NCI-H2107 treated with DMSO at 0.1 percent for 48 hours (cell line): Measurements from ENCODE around the gene STX16.

ENCODE experiments used
- DNase-seq: peaks from one replicate; lab custom pipeline; 2025; ENCODE audit not compliant: unreplicated experiment; lab: John Stamatoyannopoulos, UW

Gene STX16

GRCh38 chr20:58695895-58696375 is 44.9 kb downstream of the STX16 start:
- no peak for DNase-seq

- no peak for DNase-seq
Measured at GRCh38 chr20:58696411-58696961, 45.4 kb downstream of the STX16 start.

DNA sequence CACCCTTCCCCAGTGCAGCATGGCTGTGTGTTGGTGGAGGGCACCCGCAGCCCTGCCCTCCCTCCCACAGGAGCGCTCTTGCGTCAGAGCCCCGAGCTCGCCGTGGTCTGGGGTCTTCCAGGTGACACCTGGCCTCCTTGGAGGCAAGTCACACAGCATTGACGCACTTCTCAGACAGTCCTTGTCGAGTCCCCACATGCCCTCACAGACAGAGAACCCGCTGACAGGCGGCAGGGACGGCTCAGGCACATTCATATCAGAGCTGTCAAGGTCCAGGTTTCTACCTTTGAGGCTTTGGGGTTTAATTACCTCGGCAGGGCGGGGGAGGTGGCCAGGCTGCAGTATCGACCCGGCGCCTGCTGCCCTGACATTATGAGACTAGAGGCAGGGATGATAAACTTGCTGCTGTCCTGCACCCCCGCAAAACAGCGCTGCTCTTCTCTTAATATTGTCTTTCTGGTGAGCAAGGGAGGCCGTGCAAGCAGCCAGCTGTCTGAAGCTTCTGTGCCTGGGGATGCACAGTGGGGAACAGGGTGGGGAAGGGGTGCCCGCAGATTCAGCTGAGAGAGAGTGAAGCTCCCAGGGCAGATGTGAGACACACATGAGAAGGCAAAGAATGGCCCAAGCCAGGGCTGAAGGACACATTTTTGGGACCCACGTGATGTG is 46.3 kb downstream of the STX16 start:
- no peak for DNase-seq

DNA sequence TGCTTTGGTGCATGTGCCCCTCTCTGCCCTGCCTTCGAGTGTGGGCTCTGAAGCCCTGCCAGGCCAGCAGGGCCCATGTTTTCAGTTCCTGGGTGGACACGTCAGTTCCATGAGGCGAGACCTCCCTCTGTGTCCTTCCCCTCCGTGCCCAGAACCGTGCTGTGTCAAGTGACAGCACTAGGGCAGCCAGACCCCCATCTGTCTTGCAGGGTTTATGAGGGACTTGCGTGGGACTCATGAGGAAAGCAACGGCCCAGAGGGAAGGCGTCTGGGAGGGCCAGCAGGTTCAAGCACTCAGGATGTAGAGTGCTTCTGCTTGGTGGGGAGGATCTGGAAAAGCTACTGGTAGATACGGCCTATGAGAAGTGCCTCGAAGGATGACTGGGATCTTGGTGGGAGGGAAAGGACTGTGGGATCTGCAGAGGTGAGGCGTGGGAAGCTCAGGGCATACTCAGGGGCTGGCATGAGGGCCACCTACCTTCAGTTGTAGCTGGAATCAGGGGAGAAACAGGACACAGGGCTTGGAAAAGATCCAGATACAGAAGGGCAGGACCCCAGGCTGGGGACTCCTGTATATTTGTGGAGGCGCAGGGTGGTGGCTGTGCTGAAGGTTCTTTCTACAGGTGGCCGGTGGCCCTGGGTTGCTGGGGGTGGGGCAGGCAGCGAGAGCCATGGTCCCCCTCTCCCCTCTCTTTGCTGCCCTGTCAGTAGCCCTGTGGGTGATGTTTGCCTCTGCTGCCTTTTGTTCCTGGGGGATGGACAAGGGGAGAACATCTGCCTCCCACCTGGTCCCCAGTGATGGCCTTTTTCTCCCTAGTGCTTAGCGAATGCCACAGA is 47.0 kb downstream of the STX16 start:
- DNase-seq: no peak

DNA sequence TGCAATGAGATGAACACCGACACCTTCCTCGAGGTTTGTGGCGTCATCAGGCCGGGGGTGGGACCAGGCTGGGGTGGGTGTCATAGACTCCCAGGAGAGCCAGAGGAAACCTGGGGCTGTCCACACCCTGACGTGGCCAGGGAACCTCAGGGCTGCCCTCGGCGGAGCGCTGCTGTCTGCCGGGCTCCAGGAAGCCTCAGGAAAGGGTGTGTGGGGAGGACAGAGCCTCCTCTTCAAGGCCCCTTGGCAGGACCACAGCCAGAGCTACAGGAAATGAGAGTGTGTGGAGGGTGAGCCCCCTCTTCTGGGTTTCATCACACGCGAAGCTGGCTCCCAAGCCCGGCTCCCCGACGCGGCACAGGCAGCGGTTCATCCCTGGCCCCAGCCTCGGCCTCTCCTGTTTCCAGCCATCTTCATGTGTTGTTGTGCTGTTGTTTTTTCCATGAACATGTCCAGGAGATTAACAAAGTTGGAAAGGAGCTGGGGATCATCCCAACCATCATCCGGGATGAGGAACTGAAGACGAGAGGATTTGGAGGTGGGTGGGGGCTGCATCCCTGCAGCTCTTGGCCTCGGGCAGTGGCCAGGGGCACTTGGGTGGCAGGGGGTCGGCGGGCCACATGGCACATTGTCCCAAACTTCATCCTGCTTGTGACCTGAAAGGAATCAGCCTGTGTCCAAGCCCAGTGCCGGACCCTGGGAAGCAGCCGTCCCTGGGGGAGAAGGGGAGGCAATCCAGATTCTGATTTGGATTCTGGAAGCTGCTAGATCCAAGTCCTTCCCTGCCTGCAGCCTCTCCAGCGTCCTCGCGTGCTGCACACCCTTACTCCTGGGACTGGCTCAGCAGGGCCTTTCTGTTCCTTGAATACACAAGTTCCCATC is 47.9 kb downstream of the STX16 start:
- DNase-seq: no peak

DNA sequence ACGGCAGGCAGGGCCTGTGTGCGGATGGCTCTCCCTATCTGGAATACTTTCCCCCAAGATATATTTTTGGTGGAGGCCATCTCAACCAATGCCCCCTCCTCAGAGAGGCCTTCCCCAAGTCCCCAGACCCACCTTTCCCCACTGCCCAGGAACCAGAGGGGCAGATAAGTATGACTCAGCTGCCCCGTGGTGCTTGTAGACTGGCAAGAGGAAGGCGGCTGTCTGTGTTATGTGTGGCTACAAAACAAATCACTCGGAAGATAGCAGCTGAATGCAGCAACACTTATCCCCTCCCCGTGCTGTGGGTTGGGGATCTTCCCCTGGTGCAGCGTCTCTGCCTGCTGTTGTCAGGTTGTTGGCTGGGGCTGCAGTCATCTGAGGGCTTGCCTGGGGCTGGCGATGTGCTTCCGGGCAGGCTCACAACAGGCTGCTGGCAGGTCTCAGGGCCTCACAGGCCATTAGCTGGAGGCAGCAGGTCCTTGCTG is 48.6 kb downstream of the STX16 start:
- no peak for DNase-seq

GRCh38 chr20:58700121-58700821 is 49.2 kb downstream of the STX16 start:
- DNase-seq: no peak

- no peak for DNase-seq
Measured at GRCh38 chr20:58700823-58701222, 49.7 kb downstream of the STX16 start.

DNA sequence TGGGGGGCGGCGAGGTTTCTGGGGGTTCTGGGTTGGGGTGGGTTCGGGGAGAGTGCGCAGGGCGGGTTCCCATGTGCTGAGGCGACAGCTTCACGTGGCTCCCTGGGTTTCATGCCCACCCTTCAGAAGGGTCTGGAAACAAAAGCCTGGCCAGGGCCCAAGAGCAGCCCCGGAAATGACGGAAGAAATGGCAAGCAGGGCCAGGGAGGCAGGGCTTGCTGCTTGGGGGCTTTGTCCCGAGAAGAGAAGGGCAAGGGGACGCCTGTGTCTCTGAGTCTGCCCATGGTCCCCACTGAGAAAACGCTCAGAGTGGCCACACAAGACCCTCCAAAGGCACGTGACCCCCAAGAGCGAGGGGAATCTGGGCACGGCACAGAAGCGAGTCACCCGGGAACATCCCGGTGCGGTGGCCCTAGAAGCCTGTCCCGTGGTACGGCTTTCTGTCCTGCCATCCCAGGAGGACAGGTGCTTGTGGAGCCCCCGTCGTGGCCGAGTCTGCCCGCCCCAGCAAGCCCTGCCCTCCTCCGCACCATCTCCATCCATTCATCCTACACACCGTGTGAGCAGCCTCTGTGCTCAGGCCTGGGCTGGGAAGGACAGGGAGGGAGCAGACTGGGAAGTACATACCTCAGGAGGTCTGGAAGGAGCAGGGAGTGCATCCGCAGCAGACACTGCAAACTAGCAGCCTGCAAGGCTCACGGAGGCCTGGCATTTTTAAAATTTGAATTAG is 50.5 kb downstream of the STX16 start:
- DNase-seq: no peak

DNA sequence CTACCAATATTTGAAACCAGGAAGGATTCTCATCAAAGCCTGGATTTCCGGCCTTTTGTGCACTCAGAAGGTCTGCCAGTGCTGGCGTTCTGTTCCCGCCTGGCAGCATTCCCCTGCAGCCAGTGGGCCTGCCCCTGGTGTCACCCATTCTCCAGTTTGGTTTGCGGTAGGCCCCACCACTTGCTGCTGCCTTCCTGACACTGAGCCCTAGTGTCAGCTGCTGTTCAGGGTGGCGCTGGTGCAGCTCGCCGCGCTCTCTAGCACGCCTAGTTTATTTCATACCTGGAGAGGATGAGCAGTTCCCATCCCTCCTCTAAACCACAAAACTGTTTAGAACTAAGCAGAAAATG is 51.1 kb downstream of the STX16 start:
- no peak for DNase-seq

DNA sequence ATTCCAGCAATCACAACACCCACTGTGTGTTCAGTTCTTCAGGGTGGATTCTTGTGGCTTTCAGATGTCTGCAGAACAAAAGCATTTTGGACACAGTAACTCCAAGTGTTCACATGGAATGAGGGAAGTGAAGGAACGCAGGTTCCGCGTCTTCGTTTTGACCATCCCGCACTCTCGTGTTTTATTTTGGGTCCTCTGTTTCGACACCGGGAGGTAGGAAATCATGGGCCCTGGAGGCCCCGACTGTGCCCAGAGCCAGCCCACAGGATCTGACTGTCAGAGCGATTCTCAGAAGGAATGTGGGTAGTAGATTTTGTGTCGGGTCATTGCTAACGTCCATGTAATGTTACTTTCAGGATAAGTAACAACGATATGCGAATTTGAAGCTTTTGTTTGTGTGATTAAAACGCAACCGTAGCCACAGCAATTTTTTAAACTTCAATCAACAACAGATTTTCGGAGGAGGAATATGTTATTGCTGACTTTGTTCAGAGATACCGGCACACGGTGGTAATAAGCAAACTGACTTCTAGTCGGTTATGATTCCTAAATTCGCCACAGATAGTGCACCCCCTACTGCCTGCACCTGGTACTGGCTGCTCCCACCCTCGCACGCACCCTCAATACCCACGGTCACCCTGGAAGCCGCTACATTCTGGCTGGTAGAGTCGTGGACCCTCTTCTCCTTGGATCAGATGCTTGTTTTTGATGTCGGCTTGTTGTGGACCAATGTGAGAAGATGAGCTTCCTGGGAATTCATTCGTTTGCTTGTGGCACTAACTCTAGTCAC is 52.0 kb downstream of the STX16 start:
- no peak for DNase-seq

GRCh38 chr20:58703765-58704371 is 52.8 kb downstream of the STX16 start:
- no peak for DNase-seq

GRCh38 chr20:58705208-58705926 is 54.3 kb downstream of the STX16 start:
- DNase-seq: no peak

DNA sequence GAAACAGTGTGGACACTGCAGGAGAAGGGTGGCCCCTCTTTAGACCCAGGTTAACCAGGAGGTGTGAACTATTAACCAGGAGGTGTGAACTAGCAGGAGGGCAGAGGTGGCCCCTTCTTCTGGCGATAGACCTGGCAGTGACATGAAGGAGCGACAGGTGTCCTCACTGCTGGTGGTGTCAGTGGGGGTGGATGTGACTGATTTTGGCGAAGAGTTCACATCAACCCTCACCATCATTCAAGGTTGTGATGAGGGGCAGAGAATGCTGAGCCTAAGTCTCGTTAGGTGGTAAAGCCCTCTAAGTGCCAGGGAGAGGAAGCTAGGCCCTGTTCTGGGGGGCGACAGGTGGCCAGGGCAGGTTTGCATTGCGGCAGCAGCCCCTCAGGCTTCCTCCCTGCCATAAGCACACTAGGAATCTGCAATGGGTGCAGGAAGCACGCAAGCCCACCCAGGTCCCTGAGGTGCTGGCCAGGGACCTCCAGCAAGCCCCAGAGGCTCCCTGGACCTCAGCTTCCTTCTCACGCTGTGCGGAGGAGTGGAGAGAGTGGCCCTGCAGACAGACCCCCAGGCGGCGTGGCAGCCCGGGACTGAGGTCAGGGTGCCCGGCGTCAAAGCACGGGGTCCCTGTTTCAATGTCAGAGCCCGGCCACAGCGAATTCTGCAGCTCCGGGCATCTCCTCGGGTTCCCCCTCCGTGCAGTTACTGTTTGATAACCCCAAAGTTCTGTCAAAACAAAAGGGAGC is 55.2 kb downstream of the STX16 start:
- no peak for DNase-seq

GRCh38 chr20:58706975-58707681 is 56.0 kb downstream of the STX16 start:
- no peak for DNase-seq

- no peak for DNase-seq
Measured at GRCh38 chr20:58707770-58708169, 56.7 kb downstream of the STX16 start.
